ENCODE data around the gene CC2D1A. TPM values are rescaled to one million over a fixed set of nuclear protein-coding genes. Genes with fewer than 3 reads are reported as not detected.
A peak's percentile ranks its signal among the peaks of the same experiment; 100 is the strongest.

The CC2D1A gene
- total RNA-seq, 2 donors from 2014 or later = 40.9 to 64.8 TPM

GRCh38 chr19:13877303-13877702, 28.7 kb upstream of the CC2D1A start:
- Histone ChIP-seq H3K9me3 (no peaks in the 10 kb centered on the region), H3K36me3 (no peaks in the 10 kb centered on the region), H3K4me3 (no peak overlapping the region), H3K4me1 (replicated peaks) (no peaks in the 10 kb centered on the region), H3K27ac (no peak overlapping the region), H3K27me3 (replicated peaks; ENCODE audit: insufficient read depth) (no peaks in the 10 kb centered on the region)
- WGBS = 82% methylated on average over 22 of the region's 27 CpGs
- TF ChIP-seq POLR2AphosphoS5 (IDR thresholded peaks at IDR 0.05) = no peak
- no peak for TF ChIP-seq POLR2A (IDR thresholded peaks at IDR 0.05)
- TF ChIP-seq, protein P1, sequence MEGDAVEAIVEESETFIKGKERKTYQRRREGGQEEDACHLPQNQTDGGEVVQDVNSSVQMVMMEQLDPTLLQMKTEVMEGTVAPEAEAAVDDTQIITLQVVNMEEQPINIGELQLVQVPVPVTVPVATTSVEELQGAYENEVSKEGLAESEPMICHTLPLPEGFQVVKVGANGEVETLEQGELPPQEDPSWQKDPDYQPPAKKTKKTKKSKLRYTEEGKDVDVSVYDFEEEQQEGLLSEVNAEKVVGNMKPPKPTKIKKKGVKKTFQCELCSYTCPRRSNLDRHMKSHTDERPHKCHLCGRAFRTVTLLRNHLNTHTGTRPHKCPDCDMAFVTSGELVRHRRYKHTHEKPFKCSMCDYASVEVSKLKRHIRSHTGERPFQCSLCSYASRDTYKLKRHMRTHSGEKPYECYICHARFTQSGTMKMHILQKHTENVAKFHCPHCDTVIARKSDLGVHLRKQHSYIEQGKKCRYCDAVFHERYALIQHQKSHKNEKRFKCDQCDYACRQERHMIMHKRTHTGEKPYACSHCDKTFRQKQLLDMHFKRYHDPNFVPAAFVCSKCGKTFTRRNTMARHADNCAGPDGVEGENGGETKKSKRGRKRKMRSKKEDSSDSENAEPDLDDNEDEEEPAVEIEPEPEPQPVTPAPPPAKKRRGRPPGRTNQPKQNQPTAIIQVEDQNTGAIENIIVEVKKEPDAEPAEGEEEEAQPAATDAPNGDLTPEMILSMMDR (IDR thresholded peaks at IDR 0.05) = no peak
- intact Hi-C loops (cut with DNase I) = no loop called here
- DNase-seq (ENCODE audit: low spot score) = no peak

DNA sequence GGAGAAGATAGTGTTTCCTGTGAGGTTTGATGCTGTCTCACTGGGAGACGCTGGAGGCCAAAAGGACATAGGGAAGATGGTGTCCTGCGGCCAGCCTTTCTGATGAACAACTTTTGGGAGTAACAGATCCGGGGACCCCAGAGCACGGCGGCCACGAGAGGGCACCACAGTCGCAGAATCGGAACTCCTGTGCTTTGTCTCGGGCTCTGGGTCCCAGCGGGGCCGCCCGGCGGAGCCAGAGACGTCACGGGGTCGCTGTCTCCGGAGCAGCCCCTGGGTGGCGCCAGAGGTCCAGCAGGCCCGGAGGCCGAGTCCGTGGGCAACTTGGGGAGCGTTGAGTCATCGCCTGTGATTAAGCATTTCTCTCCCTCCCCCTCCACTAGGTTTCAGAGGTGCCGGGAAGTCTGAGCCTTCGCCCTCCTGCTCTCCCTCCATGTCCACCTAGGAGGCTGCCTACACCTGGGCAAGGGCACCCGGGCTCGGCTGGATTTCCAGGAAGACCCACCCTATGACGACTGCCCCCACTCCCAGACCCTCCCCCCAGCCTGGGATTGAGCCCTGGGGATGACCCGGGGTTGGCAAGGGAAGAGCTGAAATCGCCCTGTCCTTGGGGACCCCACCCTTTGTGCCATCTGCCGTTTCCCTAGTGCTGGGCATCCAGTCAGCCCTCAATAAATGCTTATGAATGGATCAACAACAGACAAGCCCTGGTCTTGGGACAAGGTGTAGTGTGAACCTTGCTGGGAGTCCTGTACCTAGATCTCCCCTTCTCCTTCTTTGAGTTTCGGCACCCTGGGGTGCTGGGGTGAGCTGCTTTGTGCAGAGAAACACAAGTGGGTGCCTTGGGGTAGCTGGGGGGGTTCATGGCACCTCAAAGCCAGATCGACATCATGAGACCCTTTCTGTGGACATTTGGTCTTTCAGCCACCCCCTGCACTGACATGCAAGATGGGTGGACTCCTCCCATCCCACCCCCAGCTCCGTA, 25.6 kb upstream of the CC2D1A start:
- H3K4me1 ChIP-seq (replicated peaks) = peaks cover 2% of the 10 kb centered on the region

GRCh38 chr19:13881251-13881691, 24.7 kb upstream of the CC2D1A start:
- no peak for DNase-seq (ENCODE audit: low spot score)
- Histone ChIP-seq H3K4me3 (no peak overlapping the region), H3K27me3 (replicated peaks; ENCODE audit: insufficient read depth) (no peaks in the 10 kb centered on the region), H3K9me3 (no peaks in the 10 kb centered on the region), H3K4me1 (replicated peaks) (peaks cover 2% of the 10 kb centered on the region), H3K27ac (peak overlapping the region in 1 of 2 donors; percentile 75), H3K36me3 (no peaks in the 10 kb centered on the region)
- TF ChIP-seq POLR2A (IDR thresholded peaks at IDR 0.05) (no peak), POLR2AphosphoS5 (IDR thresholded peaks at IDR 0.05) (no peak)
- TF ChIP-seq, protein P1 (IDR thresholded peaks at IDR 0.05) = no peak
- 41% methylated on average over 12 of the region's 12 CpGs for WGBS
- intact Hi-C loops (cut with DNase I) = loop anchor here (2.0 kb wide), 1 partner anchor 192 kb away; the partner anchor contains the start of gene MISP3

More for the DNA sequence above, 25.6 kb upstream of the CC2D1A start:
- peak; percentile 96 for DNase-seq (ENCODE audit: low spot score)
- H3K27me3 ChIP-seq (replicated peaks; ENCODE audit: insufficient read depth) = no peaks in the 10 kb centered on the region
- no peaks in the 10 kb centered on the region for H3K36me3 ChIP-seq
- intact Hi-C loops (cut with DNase I) = loop anchor here (2.0 kb wide), 1 partner anchor 192 kb away; the partner anchor contains the start of gene MISP3
- H3K9me3 ChIP-seq = no peaks in the 10 kb centered on the region
- peak overlapping the region; percentile 31 to 75 for H3K27ac ChIP-seq
- TF ChIP-seq, protein P1 (IDR thresholded peaks at IDR 0.05) = peak; percentile 98 to 100 (median 100)
- TF ChIP-seq POLR2A (IDR thresholded peaks at IDR 0.05) = peak; percentile 67
- TF ChIP-seq POLR2AphosphoS5 (IDR thresholded peaks at IDR 0.05) = peak; percentile 93
- 10% methylated on average over 21 of the region's 34 CpGs for WGBS
- peak overlapping the region in 1 of 2 donors; percentile 15 for H3K4me3 ChIP-seq

DNA sequence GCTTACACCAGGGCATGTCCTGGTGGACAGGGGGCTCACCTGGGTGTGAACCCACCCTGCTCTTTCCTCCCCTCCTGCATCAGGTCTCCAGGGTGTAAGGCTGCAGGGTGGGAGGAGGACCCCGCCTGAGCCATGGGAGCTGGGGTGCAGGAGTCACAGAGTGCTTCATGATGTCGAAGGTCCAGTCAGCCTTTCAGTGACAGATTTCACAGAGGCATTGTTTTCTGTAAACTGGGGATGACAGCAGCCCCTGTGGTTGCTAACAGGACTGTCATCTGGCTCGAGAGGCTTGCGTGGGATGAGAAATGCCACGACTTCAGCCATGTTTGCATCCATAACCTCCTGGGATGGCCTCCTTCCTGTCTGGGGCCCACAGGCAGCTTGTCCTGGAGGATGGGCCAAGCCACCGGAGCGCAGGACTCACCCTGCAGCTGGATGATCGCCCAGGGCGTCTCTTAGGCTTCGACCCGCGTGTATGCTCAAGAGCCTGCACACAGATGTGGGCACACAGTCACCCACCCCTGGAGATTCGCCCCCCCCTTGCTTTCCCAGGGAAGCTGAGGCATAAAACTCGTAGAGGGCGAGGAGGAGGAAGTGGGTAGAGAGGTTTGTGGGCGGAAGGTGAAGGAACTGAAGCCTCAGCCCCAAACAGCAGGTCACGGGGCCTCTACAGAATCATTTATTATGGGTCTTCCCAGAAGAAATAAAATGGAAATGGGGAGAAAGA, 24.1 kb upstream of the CC2D1A start:
- Histone ChIP-seq H3K4me1 (replicated peaks) (peaks cover 2% of the 10 kb centered on the region), H3K27ac (peak overlapping the region in 1 of 2 donors; percentile 75), H3K9me3 (no peaks in the 10 kb centered on the region), H3K27me3 (replicated peaks; ENCODE audit: insufficient read depth) (no peaks in the 10 kb centered on the region), H3K4me3 (no peak overlapping the region), H3K36me3 (no peaks in the 10 kb centered on the region)
- intact Hi-C loops (cut with DNase I) = loop anchor here (2.0 kb wide), 1 partner anchor 191 kb away; the partner anchor contains the start of gene MISP3
- no peak for DNase-seq (ENCODE audit: low spot score)
- 42% methylated on average over 16 of the region's 17 CpGs for WGBS
- TF ChIP-seq POLR2A (IDR thresholded peaks at IDR 0.05) = no peak
- TF ChIP-seq, protein P1 (IDR thresholded peaks at IDR 0.05) = no peak
- no peak for TF ChIP-seq POLR2AphosphoS5 (IDR thresholded peaks at IDR 0.05)

Measured in prostate gland (tissue), 2 donors.